Urothelium cell line (cell line): ENCODE measurements around the gene IL19.
"Not testable (repeated sequence)": the region's sequence is repeated elsewhere in the genome, so short reads cannot be mapped to it uniquely, and the experiment has no call there.

Experiments used
- DNase-seq: peaks from one replicate; pipeline ENCODE4 v3.0.0; 2011; ENCODE audit warnings: low spot score, mixed read lengths
- FAIRE-seq: peaks from 2 replicates; lab custom pipeline; 2011; peaks lifted over from hg19 to GRCh38; lab: Jason Lieb, UNC

IL19 gene

GRCh38 chr1:206772243-206772937 lies 1.8 kb downstream of the IL19 start, which contains the start of gene IL10:
Gene IL10, minus strand, starts transcription at chr1:206772494. Its CDS starts 59 bp downstream, at chr1:206772435.
- no peak for DNase-seq
- FAIRE-seq, result no peak

DNA sequence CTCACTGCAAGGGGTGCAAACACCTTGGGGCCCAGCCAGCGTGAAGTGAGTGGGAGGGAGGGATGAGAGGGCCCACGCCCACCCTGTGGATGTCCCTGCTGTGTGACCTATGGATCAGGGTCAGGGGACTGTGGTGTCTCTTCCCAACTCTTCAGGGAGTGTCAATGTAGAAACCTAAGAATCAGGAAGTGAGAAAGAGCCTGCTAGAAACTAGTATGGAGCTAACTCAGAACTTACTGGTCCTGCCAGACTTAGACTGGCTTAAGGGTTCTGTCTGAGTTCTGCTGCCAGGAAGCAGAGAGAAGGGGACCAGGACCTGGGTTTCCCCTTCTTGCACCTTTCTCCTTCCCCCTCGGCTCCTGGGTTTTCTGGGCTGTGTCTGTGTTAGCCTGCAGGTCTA lies 3.5 kb downstream of the IL19 start:
- DNase-seq (no peak), FAIRE-seq (no peak)

DNA sequence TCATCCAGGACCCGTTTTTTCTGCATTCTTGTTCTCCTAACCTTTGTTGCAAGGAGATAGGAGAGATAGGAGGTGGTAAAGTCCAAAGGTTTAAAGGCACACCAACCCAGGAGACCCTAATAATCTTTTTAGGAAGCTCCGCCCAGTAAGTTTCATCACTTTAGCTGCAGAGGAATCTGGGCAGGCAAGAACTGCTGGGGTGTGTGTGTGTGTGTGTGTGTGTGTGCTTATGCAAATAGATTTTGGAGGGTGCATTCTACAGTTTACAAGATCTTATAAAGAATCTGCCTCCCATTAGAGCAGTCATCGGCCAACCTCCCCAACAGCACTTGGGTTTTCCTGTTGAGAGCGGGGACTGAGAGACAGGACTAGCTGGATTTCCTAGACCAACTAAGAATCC lies 5.7 kb downstream of the IL19 start:
- DNase-seq (no peak), FAIRE-seq (no peak)

DNA sequence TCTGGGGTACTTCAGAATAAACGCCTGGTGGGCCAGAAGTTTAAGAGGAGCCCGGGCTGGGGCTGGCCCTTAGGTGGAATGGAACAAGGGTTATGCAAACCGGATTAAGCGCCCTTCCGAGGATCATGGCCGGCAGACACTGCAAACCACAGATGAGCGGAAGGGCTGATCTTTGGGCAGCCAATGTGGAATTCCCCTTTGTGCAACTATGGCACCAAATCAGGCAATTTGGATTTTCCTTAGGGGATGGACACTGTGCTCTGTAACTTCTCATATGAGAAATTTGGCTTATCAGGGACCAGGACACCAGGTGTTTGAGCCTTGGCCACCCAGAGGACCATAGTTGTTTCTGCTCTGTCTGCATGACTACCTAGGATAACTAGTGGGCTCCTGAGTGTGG lies 7.5 kb downstream of the IL19 start:
- FAIRE-seq (no peak), DNase-seq (no peak)

DNA sequence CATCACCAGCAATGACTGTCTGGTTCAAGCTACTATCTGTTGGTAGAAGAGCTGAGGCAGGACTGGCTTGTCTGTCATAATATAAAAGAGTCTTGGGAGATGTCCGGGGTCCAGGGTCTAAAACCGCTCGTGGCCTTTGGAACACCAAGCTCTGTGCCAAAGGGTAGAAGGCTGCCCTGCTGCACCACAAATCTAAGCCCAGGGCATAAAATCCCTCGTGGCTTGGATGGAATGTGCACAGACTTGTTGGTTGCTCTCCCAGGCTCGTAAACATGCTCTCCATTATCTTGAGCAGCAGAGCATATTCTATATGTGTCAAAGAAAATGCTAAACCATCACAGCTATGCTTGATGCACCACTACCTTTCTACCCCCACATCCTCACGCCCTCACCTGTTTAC lies 8.3 kb downstream of the IL19 start:
- not testable (repeated sequence) for DNase-seq, FAIRE-seq

- DNase-seq (no peak), FAIRE-seq (no peak)
These were observed 9.1 kb downstream of the IL19 start for GRCh38 chr1:206779638-206780037.

DNA sequence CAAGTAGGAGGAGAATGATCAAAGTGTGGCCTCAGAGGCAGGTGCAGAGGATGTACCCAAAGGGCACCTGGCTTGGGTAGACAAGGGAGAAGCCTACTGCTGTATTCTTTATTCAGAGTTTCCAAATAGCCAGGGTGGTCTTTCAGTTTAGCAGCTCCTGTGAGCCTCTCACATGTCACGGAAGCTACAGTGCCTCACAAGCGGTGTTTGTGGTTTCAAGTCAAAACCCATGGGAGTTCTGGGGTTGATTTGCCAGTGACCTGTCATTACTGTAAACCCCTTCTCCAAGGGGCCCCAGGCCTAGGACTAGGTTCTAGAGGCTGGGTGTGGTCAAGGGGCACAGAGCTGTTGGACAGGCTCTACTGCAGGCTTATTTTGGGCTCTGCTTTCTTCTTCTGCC lies 11.9 kb downstream of the IL19 start:
- DNase-seq (no peak), FAIRE-seq (no peak)

DNA sequence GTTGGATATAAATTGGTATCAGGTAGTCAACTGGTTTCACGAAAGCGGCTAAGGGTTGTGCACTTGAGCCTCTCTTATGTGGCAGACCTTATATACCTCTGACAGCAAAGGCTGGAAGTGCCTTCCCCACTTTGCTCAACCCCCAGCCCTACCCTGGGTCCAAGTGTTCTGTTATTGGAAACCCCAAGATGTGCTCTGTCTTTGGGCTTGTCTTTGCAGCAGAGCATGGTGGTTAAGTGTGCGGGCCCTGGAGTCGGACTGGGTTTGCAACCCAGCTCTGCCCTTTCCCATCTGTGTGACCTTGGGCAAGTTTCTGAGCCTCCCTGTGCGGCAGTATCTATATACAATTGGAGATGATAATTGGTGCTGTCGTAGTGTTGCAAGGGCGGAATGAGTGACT lies 12.9 kb downstream of the IL19 start:
- no peak for DNase-seq
- FAIRE-seq, result no peak

DNA sequence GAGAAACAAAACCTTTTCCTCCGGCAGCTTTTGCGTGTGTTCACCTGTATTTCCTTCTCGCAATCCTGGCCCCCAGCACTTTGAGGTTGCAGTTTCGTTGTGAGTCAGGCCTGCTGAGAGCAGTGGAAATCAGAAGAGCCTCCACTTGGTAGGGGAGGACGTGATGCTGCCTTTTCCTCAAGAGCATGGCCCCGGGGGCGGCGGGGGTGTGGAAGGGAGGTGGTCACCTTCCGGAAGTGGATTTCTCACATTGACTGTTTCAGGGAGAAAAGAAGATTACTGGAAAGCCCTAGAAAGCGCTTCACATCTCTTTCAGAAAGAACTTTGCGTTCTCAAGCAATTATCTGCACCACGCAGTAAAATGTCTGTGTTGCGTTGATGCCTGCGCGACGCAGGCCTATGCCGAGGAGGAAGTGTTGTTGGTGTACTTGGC lies 13.9 kb downstream of the IL19 start:
- DNase-seq (no peak), FAIRE-seq (no peak)

DNA sequence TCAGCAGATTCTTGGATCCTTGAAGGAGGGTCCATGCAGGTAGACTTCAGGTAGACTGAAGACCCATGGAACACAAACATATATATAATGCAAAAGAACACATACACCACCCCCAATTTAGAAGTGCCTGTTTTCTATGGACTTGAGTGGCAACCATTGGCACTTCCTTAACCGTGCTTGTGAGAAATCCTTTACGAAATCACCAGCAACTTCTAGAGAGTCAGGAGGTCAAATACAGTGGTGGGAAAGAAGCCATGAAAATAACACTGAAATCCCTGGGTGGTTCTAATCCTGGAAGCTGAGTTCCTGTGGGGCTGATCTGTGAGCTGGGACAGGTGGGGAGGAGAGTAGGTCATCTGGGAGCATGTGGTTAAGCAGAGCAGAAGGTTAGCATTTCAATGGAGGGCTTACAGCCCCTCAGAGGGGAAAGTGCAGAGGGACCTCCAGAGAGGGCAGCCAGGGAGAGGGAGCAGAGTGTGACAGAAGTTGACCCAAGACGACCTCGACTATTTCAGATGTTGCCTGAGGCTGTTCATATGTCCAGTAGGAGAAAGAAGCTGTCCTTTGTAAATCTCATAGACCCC lies 14.7 kb downstream of the IL19 start:
- FAIRE-seq, result no peak
- no peak for DNase-seq

GRCh38 chr1:206786212-206786886 lies 15.8 kb downstream of the IL19 start:
- FAIRE-seq (no peak), DNase-seq (no peak)

GRCh38 chr1:206787891-206788290 lies 17.3 kb downstream of the IL19 start:
- FAIRE-seq (no peak), DNase-seq (no peak)

DNA sequence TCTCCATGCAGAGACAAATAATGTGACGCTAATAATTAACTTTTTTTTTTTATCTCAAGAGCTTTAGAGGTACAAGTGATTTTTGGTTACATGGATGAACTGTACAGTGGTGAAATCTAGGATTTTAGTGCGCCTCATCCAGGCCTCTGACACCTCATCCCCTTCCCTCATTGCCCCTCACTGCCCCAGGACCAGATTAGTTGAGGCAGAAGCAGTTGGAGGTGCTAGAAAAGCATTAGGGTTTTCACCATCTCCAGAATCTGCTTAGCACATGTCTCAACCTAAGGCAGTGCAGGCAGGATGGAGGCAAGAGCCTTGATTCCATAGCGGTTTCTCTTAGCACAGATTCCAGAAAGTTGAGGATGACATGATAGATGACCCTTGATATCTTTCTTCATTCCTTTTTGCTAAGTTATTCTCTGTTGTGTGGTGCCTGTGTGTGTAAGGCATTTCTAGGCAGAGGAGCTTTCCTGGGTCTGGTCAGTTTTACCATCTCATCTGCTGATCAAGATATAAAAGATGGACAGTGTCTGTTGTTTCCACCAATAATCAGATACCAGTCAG lies 18.0 kb downstream of the IL19 start:
- no peak for FAIRE-seq
- no peak for DNase-seq

GRCh38 chr1:206790502-206791250 lies 20.1 kb downstream of the IL19 start:
- FAIRE-seq (no peak), DNase-seq (no peak)

DNA sequence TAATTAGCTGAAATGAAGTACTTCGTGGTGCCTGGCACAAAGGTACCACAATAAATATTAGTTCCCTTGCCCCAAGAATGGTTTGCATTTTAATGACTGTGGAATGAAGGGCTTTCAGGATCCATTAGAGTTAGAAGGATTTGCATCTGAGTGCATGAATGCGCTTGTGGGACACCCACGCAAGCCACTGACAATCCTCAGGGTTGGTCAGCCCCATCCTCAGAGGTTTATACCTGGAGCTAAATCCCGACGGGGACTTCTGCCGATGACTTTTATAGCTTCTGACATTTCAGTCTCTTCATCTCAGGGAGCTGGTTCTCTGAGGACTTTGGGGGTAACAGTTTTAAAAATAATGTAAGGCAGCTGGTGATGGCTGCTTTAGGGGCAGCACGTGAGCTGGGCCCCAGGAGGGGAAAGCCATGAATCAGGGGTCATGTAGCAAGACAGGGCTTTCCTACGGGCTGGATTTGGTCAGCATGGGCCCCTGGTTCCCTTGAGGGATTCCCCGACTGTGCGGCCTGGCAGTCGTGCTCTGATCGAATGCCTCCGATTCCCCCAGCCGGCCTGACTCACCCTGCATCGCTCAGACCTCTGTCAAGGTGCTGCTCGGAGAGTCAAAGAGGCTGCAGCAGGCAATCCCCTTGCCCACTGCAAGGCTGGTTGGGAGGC lies 22.5 kb downstream of the IL19 start:
- FAIRE-seq, result no peak

GRCh38 chr1:206793620-206794019 lies 23.0 kb downstream of the IL19 start:
- FAIRE-seq, result no peak
- no peak for DNase-seq

More for the DNA sequence above, 22.5 kb downstream of the IL19 start:
- peak; percentile 29 for DNase-seq

DNA sequence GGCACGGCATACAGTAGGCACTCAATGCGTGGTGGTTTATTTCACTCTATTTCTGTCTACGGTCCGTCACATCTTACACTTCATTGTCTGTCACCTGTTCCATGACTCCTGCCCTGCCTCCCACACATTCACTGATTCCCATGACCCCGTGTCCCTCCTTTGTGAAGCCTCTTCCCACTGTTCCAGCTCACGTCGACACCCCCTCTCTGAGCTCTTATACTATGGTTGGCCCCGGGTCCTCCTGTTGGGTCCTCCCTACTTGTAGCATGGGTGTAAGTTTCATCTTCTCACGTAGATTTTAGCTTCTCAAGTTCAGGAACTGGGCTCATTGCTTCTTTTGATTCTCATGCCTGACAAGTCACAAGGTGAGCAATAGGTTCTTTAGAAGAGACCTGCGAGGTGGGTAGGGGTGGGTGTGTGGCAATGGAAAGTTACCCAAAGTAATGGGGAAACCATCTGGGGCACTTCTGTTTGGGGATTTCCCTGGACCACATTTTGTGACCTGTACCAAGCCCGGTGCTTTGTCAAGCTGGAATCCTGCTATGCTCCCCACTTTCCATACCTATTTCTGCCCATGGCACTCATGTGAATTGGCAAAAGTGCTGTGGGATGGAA lies 23.8 kb downstream of the IL19 start:
- no peak for FAIRE-seq
- DNase-seq, result no peak

DNA sequence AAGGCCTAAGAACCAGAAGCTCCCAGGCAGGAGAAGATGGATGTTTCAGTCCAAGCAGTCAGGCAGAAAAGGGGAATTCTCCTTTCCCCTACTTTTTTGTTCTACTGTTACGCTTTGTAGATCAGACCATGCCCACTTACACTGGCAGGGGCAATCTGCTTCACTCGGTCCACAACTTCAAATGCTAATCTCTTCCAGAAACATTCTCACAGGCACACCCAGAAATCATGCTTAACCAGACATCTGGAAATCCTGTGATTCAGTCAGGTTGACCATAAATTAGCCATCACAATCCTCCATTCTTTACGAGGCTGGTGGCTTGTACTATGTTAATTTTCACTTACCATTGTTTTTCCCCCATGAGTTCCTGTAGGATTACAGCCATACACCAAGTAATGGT lies 25.5 kb downstream of the IL19 start:
- FAIRE-seq (no peak), DNase-seq (no peak)

DNA sequence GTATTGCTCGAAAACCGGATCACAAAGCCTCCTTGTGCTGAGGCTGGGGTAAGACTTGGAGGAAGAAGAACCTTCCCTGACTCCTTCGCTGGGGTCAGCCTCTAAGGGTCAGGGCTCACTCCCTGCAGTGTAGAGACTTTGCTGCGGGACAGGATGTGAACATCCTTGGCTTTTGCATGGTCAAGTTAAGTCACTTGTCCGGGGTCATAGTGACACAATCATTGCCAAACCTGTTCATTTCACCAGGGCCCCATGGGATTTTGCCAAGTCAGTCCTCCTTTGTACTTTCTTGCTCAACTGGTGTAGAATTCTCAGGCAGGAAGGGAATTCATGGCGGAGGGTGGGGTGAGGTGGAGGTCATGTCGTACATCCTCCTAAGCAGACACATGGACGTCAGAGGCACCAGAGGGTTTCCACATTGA lies 26.4 kb downstream of the IL19 start:
- no peak for DNase-seq
- FAIRE-seq, result no peak
